Panc1 (cell line): ENCODE measurements around the gene LRMDA.

Experiments used
- CTCF ChIP-seq: fragments of 450-650 bp; IDR thresholded peaks from 2 replicates; pipeline ENCODE4 v1.5.1; 2017; ENCODE audit warnings: mild to moderate bottlenecking
- POLR2AphosphoS5 ChIP-seq: IDR thresholded peaks from 2 replicates; pipeline ENCODE4 v1.6.1; 2012; ENCODE audit warnings: mild to moderate bottlenecking, low read depth, low read length, moderate library complexity
- TF ChIP-seq, protein P1 (sequence below), 2 experiments: IDR thresholded peaks; 2 replicates each; pipeline ENCODE4 v1.6.1; 2011 to 2012; ENCODE audit warnings: low read depth in 2 of 2, control low read depth in 1 of 2, low read length in 1 of 2, mild to moderate bottlenecking in 1 of 2, moderate library complexity in 1 of 2; ENCODE audit not compliant: insufficient read depth in 1 of 2

GRCh38 chr10:75466886-75467285 is 35.5 kb downstream of the LRMDA start:
- TF ChIP-seq CTCF (no peak), POLR2AphosphoS5 (no peak)
- TF ChIP-seq, protein P1, sequence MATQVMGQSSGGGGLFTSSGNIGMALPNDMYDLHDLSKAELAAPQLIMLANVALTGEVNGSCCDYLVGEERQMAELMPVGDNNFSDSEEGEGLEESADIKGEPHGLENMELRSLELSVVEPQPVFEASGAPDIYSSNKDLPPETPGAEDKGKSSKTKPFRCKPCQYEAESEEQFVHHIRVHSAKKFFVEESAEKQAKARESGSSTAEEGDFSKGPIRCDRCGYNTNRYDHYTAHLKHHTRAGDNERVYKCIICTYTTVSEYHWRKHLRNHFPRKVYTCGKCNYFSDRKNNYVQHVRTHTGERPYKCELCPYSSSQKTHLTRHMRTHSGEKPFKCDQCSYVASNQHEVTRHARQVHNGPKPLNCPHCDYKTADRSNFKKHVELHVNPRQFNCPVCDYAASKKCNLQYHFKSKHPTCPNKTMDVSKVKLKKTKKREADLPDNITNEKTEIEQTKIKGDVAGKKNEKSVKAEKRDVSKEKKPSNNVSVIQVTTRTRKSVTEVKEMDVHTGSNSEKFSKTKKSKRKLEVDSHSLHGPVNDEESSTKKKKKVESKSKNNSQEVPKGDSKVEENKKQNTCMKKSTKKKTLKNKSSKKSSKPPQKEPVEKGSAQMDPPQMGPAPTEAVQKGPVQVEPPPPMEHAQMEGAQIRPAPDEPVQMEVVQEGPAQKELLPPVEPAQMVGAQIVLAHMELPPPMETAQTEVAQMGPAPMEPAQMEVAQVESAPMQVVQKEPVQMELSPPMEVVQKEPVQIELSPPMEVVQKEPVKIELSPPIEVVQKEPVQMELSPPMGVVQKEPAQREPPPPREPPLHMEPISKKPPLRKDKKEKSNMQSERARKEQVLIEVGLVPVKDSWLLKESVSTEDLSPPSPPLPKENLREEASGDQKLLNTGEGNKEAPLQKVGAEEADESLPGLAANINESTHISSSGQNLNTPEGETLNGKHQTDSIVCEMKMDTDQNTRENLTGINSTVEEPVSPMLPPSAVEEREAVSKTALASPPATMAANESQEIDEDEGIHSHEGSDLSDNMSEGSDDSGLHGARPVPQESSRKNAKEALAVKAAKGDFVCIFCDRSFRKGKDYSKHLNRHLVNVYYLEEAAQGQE (IDR thresholded peaks at IDR 0.05; ENCODE audit: insufficient read depth in 1 of 2, low read depth in 2 of 2, low read length in 1 of 2): no peak
